Type B pancreatic cell (in vitro differentiated cells): Measurements from ENCODE around the gene TAS1R2. TPM values are rescaled to one million over a fixed set of nuclear protein-coding genes. Genes with fewer than 3 reads are reported as not detected.

Experiments used
- DNase-seq: peaks from one replicate; pipeline ENCODE4 v3.0.0; 2021; ENCODE audit warnings: mixed read lengths; ENCODE audit not compliant: unreplicated experiment; ENCODE audit errors: extremely low spot score
- H3K27ac Mint-ChIP-seq: 2 replicates; pipeline ENCODE4 v1.8.0; 2021; ENCODE audit warnings: mild to moderate bottlenecking, mixed read lengths
- H3K27me3 Mint-ChIP-seq: 2 replicates; pipeline ENCODE4 v1.8.0; 2021; ENCODE audit warnings: mixed read lengths
- H3K36me3 Mint-ChIP-seq: 2 replicates; pipeline ENCODE4 v1.8.0; 2021; ENCODE audit warnings: mixed read lengths
- H3K4me1 Mint-ChIP-seq: one replicate; pipeline ENCODE4 v1.8.0; 2021; ENCODE audit warnings: mixed read lengths; ENCODE audit not compliant: unreplicated experiment
- H3K4me3 Mint-ChIP-seq: 2 replicates; pipeline ENCODE4 v1.8.0; 2021; ENCODE audit warnings: mild to moderate bottlenecking, mixed read lengths
- H3K9me3 Mint-ChIP-seq: 2 replicates; pipeline ENCODE4 v1.8.0; 2021; ENCODE audit warnings: mixed read lengths
- CTCF ChIP-seq: fragments of 200-600 bp; sonication (generic); conservative IDR thresholded peaks from 2 replicates; pipeline ENCODE4 v1.5.0; 2021; ENCODE audit warnings: antibody characterized with exemption, mild to moderate bottlenecking
- total RNA-seq: library from RNA; stranded (reverse); gene quantifications from 2 replicates; pipeline ENCODE4 v1.2.1, GENCODE V29; 2021; ENCODE audit warnings: low replicate concordance

The TAS1R2 gene
- total RNA-seq, 1 donor from 2014 or later: not detected

- Mint-ChIP-seq H3K4me1 (no peaks in the 10 kb centered on the region), H3K27ac (no peak overlapping the region), H3K4me3 (no peak overlapping the region), H3K36me3 (no peaks in the 10 kb centered on the region), H3K27me3 (no peaks in the 10 kb centered on the region), H3K9me3 (no peaks in the 10 kb centered on the region)
- DNase-seq: no peak
- TF ChIP-seq CTCF: no peak
Observed at GRCh38 chr1:18879215-18879790, 19.8 kb upstream of the TAS1R2 start.

GRCh38 chr1:18878538-18879214 lies 19.2 kb upstream of the TAS1R2 start:
- H3K4me1 Mint-ChIP-seq: no peaks in the 10 kb centered on the region
- H3K4me3 Mint-ChIP-seq: no peak overlapping the region
- TF ChIP-seq CTCF: no peak
- H3K27ac Mint-ChIP-seq: no peak overlapping the region
- no peaks in the 10 kb centered on the region for H3K9me3 Mint-ChIP-seq
- no peaks in the 10 kb centered on the region for H3K27me3 Mint-ChIP-seq
- no peaks in the 10 kb centered on the region for H3K36me3 Mint-ChIP-seq
- no peak for DNase-seq

GRCh38 chr1:18877282-18877681 lies 17.8 kb upstream of the TAS1R2 start:
- no peak for TF ChIP-seq CTCF
- no peaks in the 10 kb centered on the region for H3K9me3 Mint-ChIP-seq
- no peak overlapping the region for H3K27ac Mint-ChIP-seq

GRCh38 chr1:18876210-18876609 lies 16.8 kb upstream of the TAS1R2 start:
- TF ChIP-seq CTCF: no peak
- H3K9me3 Mint-ChIP-seq: no peaks in the 10 kb centered on the region
- no peak overlapping the region for H3K27ac Mint-ChIP-seq

More at GRCh38 chr1:18877282-18877681, 17.8 kb upstream of the TAS1R2 start:
- no peaks in the 10 kb centered on the region for H3K36me3 Mint-ChIP-seq
- no peaks in the 10 kb centered on the region for H3K27me3 Mint-ChIP-seq
- no peak overlapping the region for H3K4me3 Mint-ChIP-seq
- no peaks in the 10 kb centered on the region for H3K4me1 Mint-ChIP-seq
- no peak for DNase-seq

GRCh38 chr1:18875796-18876128 lies 16.3 kb upstream of the TAS1R2 start:
- H3K9me3 Mint-ChIP-seq: no peaks in the 10 kb centered on the region

More at GRCh38 chr1:18876210-18876609, 16.8 kb upstream of the TAS1R2 start:
- Mint-ChIP-seq H3K27me3 (no peaks in the 10 kb centered on the region), H3K4me3 (no peak overlapping the region), H3K36me3 (no peaks in the 10 kb centered on the region), H3K4me1 (no peaks in the 10 kb centered on the region)
- DNase-seq: no peak

More at GRCh38 chr1:18875796-18876128, 16.3 kb upstream of the TAS1R2 start:
- H3K36me3 Mint-ChIP-seq: no peaks in the 10 kb centered on the region
- H3K4me1 Mint-ChIP-seq: no peaks in the 10 kb centered on the region
- H3K27ac Mint-ChIP-seq: no peak overlapping the region
- DNase-seq: no peak
- H3K27me3 Mint-ChIP-seq: no peaks in the 10 kb centered on the region
- TF ChIP-seq CTCF: no peak
- no peak overlapping the region for H3K4me3 Mint-ChIP-seq
